NCI-H1436 (cell line): ENCODE data around the gene PRSS56.
"Not testable (repeated sequence)": the region's sequence is repeated elsewhere in the genome, so short reads cannot be mapped to it uniquely, and the experiment has no call there.

Experiments
- DNase-seq: peaks from one replicate; lab custom pipeline; 2025; lab: John Stamatoyannopoulos, UW

The PRSS56 gene

DNA sequence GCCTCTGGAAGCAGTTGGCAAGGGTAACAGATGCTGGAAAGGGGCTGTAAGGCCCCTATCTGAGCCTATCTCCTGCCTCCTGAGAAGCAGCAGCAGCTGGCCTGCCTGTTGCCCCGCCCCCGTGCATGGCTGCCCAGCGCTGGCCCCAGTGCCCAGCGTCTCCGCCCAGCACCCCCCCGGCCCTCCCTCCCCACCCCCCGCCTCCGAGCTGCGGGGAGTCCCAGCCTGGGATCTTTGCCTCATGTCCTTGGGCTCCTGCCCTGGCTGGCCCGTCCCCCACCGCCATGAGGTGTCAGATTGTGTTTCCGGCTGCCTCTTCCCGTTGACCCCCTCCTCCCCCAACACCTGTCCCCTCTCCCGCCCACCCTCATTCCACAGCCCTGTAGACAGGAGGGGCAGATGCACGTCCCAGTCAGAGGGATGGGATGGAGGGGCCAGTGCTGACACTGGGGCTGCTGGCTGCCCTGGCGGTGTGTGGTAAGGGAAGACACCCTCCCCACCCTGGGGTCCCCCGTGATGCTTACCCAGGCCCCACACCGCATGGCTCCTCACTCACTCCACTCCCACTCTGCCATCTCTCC lies 5.7 kb downstream of the PRSS56 start, which contains the start of gene CHRND:
TSS of gene CHRND (plus strand) at position 370 of the 581 bp plus-strand sequence. CDS start at position 426, 56 bp downstream.
- DNase-seq = no peak

DNA sequence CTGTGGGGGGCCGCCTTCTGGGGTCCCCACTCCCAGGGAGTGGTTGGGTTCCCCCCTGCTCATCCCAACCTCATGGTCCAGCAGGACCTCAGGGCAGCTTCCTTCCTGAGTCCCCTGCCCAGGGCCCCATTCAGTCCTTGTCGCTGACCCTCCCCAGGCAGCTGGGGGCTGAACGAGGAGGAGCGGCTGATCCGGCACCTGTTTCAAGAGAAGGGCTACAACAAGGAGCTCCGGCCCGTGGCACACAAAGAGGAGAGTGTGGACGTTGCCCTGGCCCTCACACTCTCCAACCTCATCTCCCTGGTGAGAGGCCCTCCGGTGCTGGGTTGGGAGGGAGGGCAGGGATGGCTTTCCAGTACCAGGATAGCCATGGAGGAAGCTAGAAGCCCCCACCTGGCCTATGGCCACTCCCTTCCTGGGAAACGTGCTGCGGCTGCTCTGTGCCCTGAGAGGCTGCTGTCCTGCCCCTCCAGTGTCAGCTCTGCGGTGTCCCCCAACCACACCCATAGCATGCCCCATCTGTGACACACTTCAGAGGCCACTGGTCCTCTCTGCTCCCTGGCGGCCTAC lies 6.3 kb downstream of the PRSS56 start:
- DNase-seq = no peak

- DNase-seq = no peak
Observed at GRCh38 chr2:232527905-232528470, 7.8 kb downstream of the PRSS56 start.

DNA sequence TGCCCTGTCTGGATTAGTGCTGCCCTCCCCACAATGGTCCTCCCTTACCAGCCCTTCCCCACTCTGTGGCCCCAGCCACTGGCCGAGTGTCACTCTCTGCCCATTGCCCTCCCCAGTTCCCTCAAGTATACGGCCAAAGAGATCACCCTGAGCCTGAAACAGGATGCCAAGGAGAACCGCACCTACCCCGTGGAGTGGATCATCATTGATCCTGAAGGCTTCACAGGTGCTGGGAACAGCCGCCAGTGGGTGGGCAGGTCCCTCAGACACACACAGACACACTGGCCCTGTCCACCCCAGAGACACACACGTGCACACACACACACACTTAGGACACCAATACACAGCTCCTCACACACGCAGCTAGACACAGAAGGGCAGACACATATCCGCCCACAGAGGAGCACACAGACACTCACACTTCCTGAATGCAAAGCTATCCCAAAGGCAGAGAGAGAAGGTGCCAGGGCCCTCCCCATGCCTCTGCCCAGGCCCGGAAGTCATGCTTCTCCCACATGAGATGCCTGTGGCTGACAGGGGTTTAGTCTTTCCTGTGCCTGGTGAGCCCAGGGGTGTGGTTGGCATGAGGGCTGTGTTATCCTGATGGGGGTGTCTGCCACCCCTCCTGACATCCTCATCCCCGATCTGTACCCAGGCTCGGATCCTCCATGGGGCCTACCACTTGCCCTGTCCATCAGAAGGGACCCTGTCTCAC lies 8.7 kb downstream of the PRSS56 start:
- no peak for DNase-seq

- no peak for DNase-seq
Observed at GRCh38 chr2:232529806-232530547, 9.8 kb downstream of the PRSS56 start.

DNA sequence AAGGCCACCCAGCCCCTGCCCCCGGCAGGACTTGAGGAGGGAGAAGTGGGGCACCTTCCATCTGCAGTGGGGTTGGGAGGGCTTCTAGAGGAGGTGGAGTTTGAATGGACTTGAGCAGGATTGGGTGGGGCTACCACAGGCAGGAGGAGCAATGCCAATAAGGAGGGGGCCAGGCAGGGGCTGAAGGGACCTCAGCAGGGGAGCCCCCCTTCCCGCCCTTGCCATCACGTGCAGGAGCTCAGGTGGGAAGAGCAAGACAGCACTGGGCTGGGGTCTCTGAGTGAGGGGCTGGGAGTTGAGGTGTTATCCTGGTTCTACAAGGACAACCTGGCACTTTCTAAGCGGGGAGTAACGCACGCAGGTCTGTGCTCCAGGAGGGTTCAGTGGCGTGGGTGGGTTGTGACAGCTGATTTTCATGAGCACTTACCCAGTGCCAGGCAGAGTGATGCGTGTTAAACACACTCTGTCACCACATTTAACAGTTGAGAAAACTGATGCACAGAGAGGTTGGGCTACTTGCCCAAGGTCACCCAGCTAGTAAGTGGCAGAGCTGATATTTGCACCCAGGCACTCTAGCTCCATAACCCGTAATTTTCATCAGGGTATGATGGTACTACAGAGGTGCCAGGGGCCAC lies 10.6 kb downstream of the PRSS56 start:
- no peak for DNase-seq

DNA sequence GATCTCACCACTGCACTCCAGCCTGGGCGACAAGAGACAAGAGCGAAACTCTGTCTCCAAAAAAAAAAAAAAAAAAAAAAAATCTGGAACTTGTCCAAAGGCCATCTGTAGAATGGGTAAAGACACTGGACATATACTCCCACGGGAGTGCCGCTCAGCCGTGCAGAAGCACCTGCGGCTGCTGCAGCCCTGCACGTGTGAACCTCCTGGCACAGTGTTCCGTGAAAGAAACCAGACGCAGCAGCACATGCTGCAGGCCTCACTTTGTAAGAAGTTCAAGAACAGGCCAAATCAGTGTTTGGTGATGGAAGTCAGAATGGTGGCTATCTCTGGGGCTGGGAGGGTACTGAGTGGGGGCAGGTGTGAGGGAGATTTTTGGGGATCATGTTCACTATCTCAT lies 12.2 kb downstream of the PRSS56 start:
- DNase-seq = peak; percentile 12

DNA sequence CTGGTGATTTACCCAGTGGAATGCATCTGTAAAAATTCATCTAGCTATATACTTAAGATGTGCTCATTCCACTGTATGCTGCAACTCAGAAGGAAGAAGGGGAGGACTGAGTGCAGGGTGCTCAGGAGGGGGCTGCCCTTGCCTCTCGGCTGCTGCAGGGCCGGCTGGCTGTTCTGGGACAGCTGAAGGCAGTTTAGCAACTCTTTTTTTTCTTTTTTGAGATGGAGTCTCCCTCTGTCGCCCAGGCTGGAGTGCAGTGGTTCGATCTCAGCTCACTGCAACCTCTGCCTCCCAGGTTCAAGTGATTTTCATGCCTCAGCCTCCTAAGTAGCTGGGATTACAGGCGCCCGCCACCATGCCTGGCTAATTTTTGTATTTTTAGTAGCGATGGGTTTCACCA lies 12.6 kb downstream of the PRSS56 start:
- not testable (repeated sequence) for DNase-seq

DNA sequence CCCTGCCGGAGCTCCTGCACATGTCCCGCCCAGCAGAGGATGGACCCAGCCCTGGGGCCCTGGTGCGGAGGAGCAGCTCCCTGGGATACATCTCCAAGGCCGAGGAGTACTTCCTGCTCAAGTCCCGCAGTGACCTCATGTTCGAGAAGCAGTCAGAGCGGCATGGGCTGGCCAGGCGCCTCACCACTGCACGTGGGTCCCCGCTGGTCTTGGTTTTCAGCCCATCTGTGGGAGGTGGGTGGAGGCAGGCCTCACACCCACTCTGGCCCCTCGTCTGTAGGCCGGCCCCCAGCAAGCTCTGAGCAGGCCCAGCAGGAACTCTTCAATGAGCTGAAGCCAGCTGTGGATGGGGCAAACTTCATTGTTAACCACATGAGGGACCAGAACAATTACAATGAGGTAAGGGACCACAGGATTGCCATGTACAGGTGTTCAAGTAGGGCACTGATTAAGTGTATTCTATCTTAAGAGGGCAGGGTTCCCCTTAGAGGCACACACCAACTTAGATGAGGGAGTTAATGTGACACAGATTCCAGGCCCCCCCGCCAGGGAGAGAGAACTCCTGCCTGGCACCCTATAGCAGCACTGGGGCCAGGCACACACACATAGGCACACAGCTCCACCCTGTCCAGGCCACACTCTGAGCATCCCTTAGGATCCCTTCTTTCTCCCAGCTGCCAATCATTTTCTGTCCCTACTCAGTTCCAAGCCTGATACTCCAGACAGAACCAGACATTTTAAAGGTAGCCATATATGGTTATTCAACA lies 13.9 kb downstream of the PRSS56 start:
- no peak for DNase-seq

DNA sequence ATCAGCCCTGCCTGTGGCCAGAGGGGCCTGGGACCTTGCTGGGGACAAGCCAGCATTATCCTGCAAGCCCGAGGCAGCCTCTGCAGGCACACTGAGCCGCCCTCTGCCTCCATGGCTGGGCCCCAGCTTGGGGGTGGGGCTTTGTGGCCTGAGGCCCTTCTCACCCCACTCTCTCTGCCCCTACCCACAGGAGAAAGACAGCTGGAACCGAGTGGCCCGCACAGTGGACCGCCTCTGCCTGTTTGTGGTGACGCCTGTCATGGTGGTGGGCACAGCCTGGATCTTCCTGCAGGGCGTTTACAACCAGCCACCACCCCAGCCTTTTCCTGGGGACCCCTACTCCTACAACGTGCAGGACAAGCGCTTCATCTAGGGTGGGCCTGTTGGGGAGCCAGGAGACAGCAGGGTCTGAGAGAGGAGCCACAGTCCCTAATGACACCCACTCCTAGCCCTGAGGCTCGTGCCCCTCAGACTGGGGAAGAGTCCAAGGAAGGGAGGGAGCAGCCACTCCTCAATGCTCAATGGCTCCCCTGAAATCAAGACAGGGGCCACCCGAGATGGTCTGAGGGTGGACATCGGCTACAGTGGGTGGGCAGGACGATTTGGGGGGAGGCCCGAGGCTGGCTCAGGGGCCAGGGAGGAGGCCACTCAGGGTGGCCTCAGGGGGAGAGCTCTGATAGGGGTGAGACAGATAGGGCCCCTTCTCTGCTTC lies 14.9 kb downstream of the PRSS56 start:
- DNase-seq = no peak

GRCh38 chr2:232535761-232536530 lies 15.8 kb downstream of the PRSS56 start:
- DNase-seq = no peak

DNA sequence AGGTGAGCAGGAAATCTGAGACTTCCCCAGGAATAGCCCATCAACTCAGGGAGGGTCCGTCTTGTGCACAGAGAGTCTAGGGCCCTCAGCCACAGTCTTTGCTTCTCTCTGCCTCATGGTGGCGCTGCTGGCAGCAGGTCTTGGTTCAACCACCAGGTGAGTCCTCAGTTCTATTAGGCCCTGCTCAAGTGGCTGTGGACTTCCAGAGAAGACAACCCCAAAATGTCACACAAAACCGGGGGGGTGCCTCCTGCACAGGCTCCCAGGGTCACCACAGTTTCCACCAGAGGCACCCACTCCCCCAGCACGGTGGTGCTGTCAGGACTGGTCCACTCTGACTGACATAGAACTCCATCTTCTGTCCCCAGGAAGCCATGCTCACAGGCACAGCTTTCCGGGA lies 16.9 kb downstream of the PRSS56 start:
- DNase-seq = no peak

- no peak for DNase-seq
Observed at GRCh38 chr2:232537499-232537898, 17.3 kb downstream of the PRSS56 start.

GRCh38 chr2:232538671-232539070 lies 18.5 kb downstream of the PRSS56 start:
- no peak for DNase-seq

GRCh38 chr2:232539298-232540231 lies 19.4 kb downstream of the PRSS56 start, which contains the start of gene CHRNG:
CHRNG (plus strand) TSS chr2:232539692; CDS start chr2:232539748, 56 bp downstream.
- no peak for DNase-seq

GRCh38 chr2:232540441-232541041 lies 20.4 kb downstream of the PRSS56 start:
- DNase-seq = no peak

- no peak for DNase-seq
Observed at GRCh38 chr2:232541195-232541960, 21.2 kb downstream of the PRSS56 start.
